Stimulated activated naive B cell treated with anti-CD40 and anti-IgM and Interleukin-4, amounts not matched to agents 10 μg/mL and 1 μg/mL and 100 μg/mL, for 72 hours (primary cell): ENCODE measurements around the gene PIK3CB.
"Not testable (repeated sequence)": the region's sequence is repeated elsewhere in the genome, so short reads cannot be mapped to it uniquely, and the experiment has no call there.

Experiments
- ATAC-seq, 2 donors: fragments of 150-1000 bp; cut with Tn5 transposase; replicated peaks; 2 replicates each; pipeline ENCODE4 v1.10.0; 2021; ENCODE audit warnings: moderate library complexity in 1 of 2
- DNase-seq: peaks from one replicate; pipeline ENCODE4 v3.0.0; 2021
- H3K27ac Mint-ChIP-seq: one replicate; pipeline ENCODE4 v1.8.0; 2022; ENCODE audit warnings: mild to moderate bottlenecking, mixed read lengths
- H3K27me3 Mint-ChIP-seq, 2 donors: one replicate each; pipeline ENCODE4 v1.8.0; 2022; ENCODE audit warnings: mixed read lengths in 2 of 2
- H3K36me3 Mint-ChIP-seq, 2 donors: one replicate each; pipeline ENCODE4 v1.8.0; 2022; ENCODE audit warnings: mixed read lengths in 2 of 2, mild to moderate bottlenecking in 1 of 2
- H3K4me1 Mint-ChIP-seq, 2 donors: one replicate each; pipeline ENCODE4 v1.8.0; 2022; ENCODE audit warnings: mixed read lengths in 2 of 2, mild to moderate bottlenecking in 1 of 2
- H3K4me3 Mint-ChIP-seq, 2 donors: one replicate each; pipeline ENCODE4 v1.8.0; 2022; ENCODE audit warnings: mild to moderate bottlenecking in 2 of 2, mixed read lengths in 2 of 2, moderate library complexity in 1 of 2
- H3K9me3 Mint-ChIP-seq, 2 donors: one replicate each; pipeline ENCODE4 v1.8.0; 2022; ENCODE audit warnings: mixed read lengths in 2 of 2, mild to moderate bottlenecking in 1 of 2

PIK3CB gene

GRCh38 chr3:138803006-138803653, 31.6 kb downstream of the PIK3CB start:
- Mint-ChIP-seq H3K27ac (no peak overlapping the region), H3K4me1 (peaks cover 4 to 7% of the 10 kb centered on the region in 2 donors), H3K36me3 (peaks cover 0 to 6% of the 10 kb centered on the region in 2 donors), H3K4me3 (no peak overlapping the region), H3K27me3 (no peaks in the 10 kb centered on the region), H3K9me3 (no peaks in the 10 kb centered on the region)
- ATAC-seq (no peak), DNase-seq (no peak)

DNA sequence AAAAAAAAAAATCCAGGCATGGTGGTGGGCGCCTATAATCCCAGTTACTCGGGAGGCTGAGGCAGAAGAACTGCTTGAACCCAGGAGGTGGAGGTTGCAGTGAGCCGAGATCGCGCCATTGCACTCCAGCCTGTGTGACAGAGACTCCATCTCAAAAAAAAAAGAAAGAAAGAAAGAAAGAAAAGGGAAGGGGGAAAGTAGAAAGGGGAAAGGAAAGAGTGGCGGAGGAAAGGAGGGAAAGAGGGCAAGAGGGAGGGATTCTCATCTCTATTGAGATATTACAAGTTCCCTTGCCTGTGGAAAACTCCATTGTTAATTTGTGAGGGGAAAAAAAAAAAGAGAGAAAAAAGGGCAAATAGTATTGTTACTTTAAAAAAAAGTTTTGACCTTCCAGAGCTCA, 32.5 kb downstream of the PIK3CB start:
- not testable (repeated sequence) for H3K4me3 Mint-ChIP-seq, H3K36me3 Mint-ChIP-seq, H3K27me3 Mint-ChIP-seq, H3K27ac Mint-ChIP-seq, ATAC-seq, DNase-seq, H3K9me3 Mint-ChIP-seq
- peaks cover 8 to 14% of the 10 kb centered on the region in 2 donors for H3K4me1 Mint-ChIP-seq

DNA sequence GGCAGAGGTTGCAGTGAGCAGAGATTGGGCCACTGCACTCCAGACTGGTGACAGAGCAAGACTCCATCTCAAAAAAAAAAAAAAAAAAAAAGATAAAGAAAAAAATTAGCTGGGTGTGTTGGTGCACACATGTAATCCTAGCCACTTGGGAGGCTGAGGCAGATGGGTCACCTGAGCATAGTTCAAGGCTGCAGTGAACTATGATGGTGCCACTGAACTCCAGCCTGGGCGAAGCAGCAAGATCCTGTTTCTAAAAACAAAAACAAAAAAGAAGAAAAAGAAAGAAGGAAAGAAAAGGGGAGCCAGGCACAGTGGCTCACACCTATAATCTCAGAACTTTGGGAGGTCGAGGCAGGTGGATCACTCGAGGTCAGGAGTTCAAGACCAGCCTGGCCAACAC, 32.9 kb downstream of the PIK3CB start:
- no peaks in the 10 kb centered on the region for H3K9me3 Mint-ChIP-seq
- no peak overlapping the region for H3K27ac Mint-ChIP-seq
- H3K36me3 Mint-ChIP-seq: peaks cover 0 to 8% of the 10 kb centered on the region in 2 donors
- DNase-seq (no peak), ATAC-seq (no peak)
- H3K4me3 Mint-ChIP-seq: no peak overlapping the region
- peaks cover 10 to 14% of the 10 kb centered on the region in 2 donors for H3K4me1 Mint-ChIP-seq
- H3K27me3 Mint-ChIP-seq: no peaks in the 10 kb centered on the region

GRCh38 chr3:138800248-138800647, 34.5 kb downstream of the PIK3CB start:
- DNase-seq: no peak
- Mint-ChIP-seq H3K9me3 (no peaks in the 10 kb centered on the region), H3K27ac (no peak overlapping the region), H3K36me3 (peaks cover 0 to 10% of the 10 kb centered on the region in 2 donors), H3K27me3 (no peaks in the 10 kb centered on the region), H3K4me1 (peaks cover 10 to 14% of the 10 kb centered on the region in 2 donors), H3K4me3 (no peak overlapping the region)
- ATAC-seq: no peak

DNA sequence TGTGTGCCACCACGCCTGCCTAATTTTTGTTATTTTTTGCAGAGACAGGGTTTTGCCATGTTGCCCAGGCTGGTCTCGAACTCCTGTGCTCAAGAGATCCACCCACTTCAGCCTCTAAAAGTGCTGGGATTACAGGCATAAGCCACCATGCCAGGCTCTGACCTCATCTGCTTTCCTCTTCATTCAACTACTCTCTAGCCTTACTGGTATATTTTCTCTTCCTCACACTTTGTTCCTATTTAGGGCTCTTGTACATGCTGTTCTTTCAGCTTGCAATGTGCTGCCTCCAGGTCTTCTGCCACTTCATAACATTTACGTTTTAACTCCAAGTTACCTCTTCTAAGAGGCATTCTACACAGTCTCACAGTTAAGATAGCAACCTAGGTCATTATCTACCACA, 34.9 kb downstream of the PIK3CB start:
- H3K36me3 Mint-ChIP-seq: peaks cover 0 to 10% of the 10 kb centered on the region in 2 donors
- H3K4me3 Mint-ChIP-seq: no peak overlapping the region
- DNase-seq (no peak), ATAC-seq (no peak)
- no peak overlapping the region for H3K27ac Mint-ChIP-seq
- peaks cover 10 to 14% of the 10 kb centered on the region in 2 donors for H3K4me1 Mint-ChIP-seq
- no peaks in the 10 kb centered on the region for H3K9me3 Mint-ChIP-seq
- no peaks in the 10 kb centered on the region for H3K27me3 Mint-ChIP-seq

- Mint-ChIP-seq H3K4me3 (no peak overlapping the region), H3K27me3 (no peaks in the 10 kb centered on the region), H3K4me1 (peaks cover 7 to 8% of the 10 kb centered on the region in 2 donors), H3K27ac (no peak overlapping the region), H3K9me3 (no peaks in the 10 kb centered on the region), H3K36me3 (peaks cover 9 to 28% of the 10 kb centered on the region in 2 donors)
- ATAC-seq (no peak), DNase-seq (no peak)
Observed at GRCh38 chr3:138797508-138798038, 37.2 kb downstream of the PIK3CB start.

- H3K9me3 Mint-ChIP-seq: no peaks in the 10 kb centered on the region
- ATAC-seq (no peak), DNase-seq (no peak)
- H3K4me3 Mint-ChIP-seq: no peak overlapping the region
- no peak overlapping the region for H3K27ac Mint-ChIP-seq
- peaks cover 11 to 30% of the 10 kb centered on the region in 2 donors for H3K36me3 Mint-ChIP-seq
- no peaks in the 10 kb centered on the region for H3K27me3 Mint-ChIP-seq
- peaks cover 8% of the 10 kb centered on the region in 2 donors for H3K4me1 Mint-ChIP-seq
Observed at GRCh38 chr3:138796761-138797160, 38.0 kb downstream of the PIK3CB start.

GRCh38 chr3:138786788-138787271, 47.9 kb downstream of the PIK3CB start:
- peaks cover 0 to 2% of the 10 kb centered on the region in 2 donors for H3K9me3 Mint-ChIP-seq
- peak overlapping the region; percentile 41 to 67 for H3K4me3 Mint-ChIP-seq
- ATAC-seq (peak; percentile 89 to 96), DNase-seq (no peak)
- H3K27me3 Mint-ChIP-seq: no peaks in the 10 kb centered on the region
- peaks cover 23 to 28% of the 10 kb centered on the region in 2 donors for H3K36me3 Mint-ChIP-seq
- peaks cover 13 to 27% of the 10 kb centered on the region in 2 donors for H3K4me1 Mint-ChIP-seq
- H3K27ac Mint-ChIP-seq: peak overlapping the region; percentile 7

DNA sequence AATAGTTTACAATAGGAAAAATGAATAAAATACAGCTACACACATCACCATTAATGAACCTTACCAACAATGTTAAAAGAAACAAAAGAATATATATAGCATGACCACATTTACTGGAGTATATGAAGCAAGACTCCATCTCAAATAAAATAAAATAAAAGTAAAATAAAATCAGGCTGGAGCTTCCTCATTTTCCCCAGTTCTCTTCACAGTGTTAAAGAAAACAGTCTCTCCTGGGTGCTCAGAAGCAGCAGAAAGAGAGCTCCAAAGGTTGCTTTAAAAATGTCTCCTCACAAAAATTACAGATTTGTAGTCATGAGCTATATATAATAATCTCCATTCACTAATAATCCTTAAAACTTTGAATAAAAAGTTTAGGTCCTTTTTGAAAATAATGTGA, 48.8 kb downstream of the PIK3CB start:
- DNase-seq (no peak), ATAC-seq (no peak)
- Mint-ChIP-seq H3K4me1 (peaks cover 8 to 19% of the 10 kb centered on the region in 2 donors), H3K9me3 (peaks cover 0 to under 1% of the 10 kb centered on the region in 2 donors), H3K27me3 (no peaks in the 10 kb centered on the region), H3K27ac (no peak overlapping the region), H3K4me3 (no peak overlapping the region), H3K36me3 (peaks cover 16 to 19% of the 10 kb centered on the region in 2 donors)

GRCh38 chr3:138785362-138785857, 49.3 kb downstream of the PIK3CB start:
- not testable (repeated sequence) for H3K4me3 Mint-ChIP-seq, H3K27ac Mint-ChIP-seq, ATAC-seq

DNA sequence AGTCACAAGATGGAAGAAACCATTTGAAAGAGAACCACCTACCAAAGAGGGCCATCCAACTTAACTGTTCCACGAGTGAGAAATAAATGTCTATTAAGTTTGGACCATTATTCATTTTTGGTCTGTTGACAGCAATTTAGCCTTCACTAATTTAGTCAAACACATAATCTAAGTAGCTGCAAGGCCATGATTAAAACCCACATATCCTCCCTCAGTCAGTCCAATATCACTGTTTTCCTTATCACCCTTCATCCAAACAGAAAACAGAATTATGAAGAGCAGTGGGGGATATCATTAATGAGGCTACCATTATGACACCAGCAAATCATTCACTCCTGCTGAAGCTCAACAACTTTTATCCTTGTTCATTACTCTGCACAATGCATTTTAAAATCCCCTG, 52.0 kb downstream of the PIK3CB start:
- Mint-ChIP-seq H3K4me3 (no peak overlapping the region), H3K36me3 (peaks cover 10 to 20% of the 10 kb centered on the region in 2 donors), H3K27ac (no peak overlapping the region)

More at GRCh38 chr3:138785362-138785857, 49.3 kb downstream of the PIK3CB start:
- H3K27me3 Mint-ChIP-seq, H3K9me3 Mint-ChIP-seq, DNase-seq: not testable (repeated sequence)
- peaks cover 6 to 16% of the 10 kb centered on the region in 2 donors for H3K4me1 Mint-ChIP-seq
- H3K36me3 Mint-ChIP-seq: peaks cover 14 to 16% of the 10 kb centered on the region in 2 donors

DNA sequence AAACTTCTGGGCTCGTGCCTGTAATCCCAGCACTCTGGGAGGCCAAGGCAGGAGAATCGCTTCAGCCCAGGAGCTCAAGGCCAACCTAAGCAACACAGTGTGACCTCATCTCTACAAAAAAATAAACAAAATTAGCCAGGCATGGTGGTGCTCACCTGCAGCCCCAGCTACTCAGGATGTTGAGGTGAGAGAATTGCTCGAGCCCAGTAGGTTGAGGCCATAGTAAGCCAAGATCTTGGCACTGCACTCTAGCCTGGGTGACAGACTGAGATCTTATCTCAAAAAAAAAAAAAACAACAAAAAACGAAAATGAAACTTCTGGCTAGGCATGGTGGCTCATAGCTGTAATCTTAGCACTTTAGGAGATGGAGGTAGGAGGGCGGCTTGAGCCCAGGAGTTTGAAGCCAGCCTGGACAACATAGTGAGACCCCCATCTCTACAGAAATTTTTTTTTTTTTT, 53.7 kb downstream of the PIK3CB start:
- ATAC-seq (peak in 1 of 2 donors; percentile 52), DNase-seq (no peak)
- Mint-ChIP-seq H3K27ac (no peak overlapping the region), H3K9me3 (no peaks in the 10 kb centered on the region), H3K36me3 (peaks cover 14 to 24% of the 10 kb centered on the region in 2 donors), H3K4me1 (peaks cover 7 to 15% of the 10 kb centered on the region in 2 donors), H3K4me3 (no peak overlapping the region), H3K27me3 (no peaks in the 10 kb centered on the region)

More for the DNA sequence above, 52.0 kb downstream of the PIK3CB start:
- no peak for DNase-seq
- ATAC-seq: no peak
- Mint-ChIP-seq H3K27me3 (no peaks in the 10 kb centered on the region), H3K9me3 (no peaks in the 10 kb centered on the region), H3K4me1 (peaks cover 9 to 20% of the 10 kb centered on the region in 2 donors)

DNA sequence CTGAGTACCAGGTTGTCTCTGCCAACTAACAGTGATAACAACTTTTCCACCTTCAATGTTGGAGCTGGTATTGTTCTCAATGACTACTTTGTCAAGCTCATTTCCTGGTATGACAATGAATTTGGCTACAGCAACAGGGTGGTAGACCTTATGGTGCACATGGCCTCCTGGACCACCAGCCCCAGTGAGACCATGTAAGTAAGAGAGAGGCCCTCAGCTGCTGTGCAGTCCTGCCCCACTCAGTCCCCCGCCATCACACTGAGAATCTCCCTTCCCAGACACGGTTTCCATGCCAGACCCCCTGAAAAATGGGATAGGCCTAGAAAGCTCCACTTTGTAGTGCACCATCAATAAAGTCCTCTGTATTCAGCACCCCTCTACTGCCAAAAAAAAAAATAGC, 56.1 kb downstream of the PIK3CB start:
- Mint-ChIP-seq H3K4me3 (no peak overlapping the region), H3K9me3 (no peaks in the 10 kb centered on the region), H3K27me3 (no peaks in the 10 kb centered on the region), H3K36me3 (peaks cover 8 to 23% of the 10 kb centered on the region in 2 donors), H3K4me1 (peaks cover 5 to 20% of the 10 kb centered on the region in 2 donors), H3K27ac (no peak overlapping the region)
- DNase-seq: no peak
- no peak for ATAC-seq

GRCh38 chr3:138776961-138777360, 57.8 kb downstream of the PIK3CB start:
- no peak for ATAC-seq
- no peaks in the 10 kb centered on the region for H3K27me3 Mint-ChIP-seq
- no peaks in the 10 kb centered on the region for H3K9me3 Mint-ChIP-seq
- peaks cover 4 to 16% of the 10 kb centered on the region in 2 donors for H3K36me3 Mint-ChIP-seq
- no peak overlapping the region for H3K4me3 Mint-ChIP-seq
- DNase-seq: no peak
- H3K27ac Mint-ChIP-seq: no peak overlapping the region
- H3K4me1 Mint-ChIP-seq: peaks cover 4 to 12% of the 10 kb centered on the region in 2 donors

GRCh38 chr3:138775254-138775595, 59.5 kb downstream of the PIK3CB start:
- no peaks in the 10 kb centered on the region for H3K9me3 Mint-ChIP-seq

More at GRCh38 chr3:138775254-138775595, 59.5 kb downstream of the PIK3CB start:
- no peak overlapping the region for H3K4me3 Mint-ChIP-seq
- peaks cover 4 to 12% of the 10 kb centered on the region in 2 donors for H3K4me1 Mint-ChIP-seq
- H3K27ac Mint-ChIP-seq: no peak overlapping the region
- no peak for DNase-seq
- no peak for ATAC-seq
- no peaks in the 10 kb centered on the region for H3K27me3 Mint-ChIP-seq
- peaks cover 8 to 16% of the 10 kb centered on the region in 2 donors for H3K36me3 Mint-ChIP-seq
